Kidney (tissue), 14 donors: ENCODE data around the gene PCF11. TPM values are rescaled to one million over a fixed set of nuclear protein-coding genes. Genes with fewer than 3 reads are reported as not detected.
"Not testable (repeated sequence)": the region's sequence is repeated elsewhere in the genome, so short reads cannot be mapped to it uniquely, and the experiment has no call there.

Experiments
- DNase-seq, 5 donors: peaks; one replicate each; pipeline ENCODE4 v3.0.0-alpha.2; 2013 to 2020
- FAIRE-seq: peaks from 2 replicates; lab custom pipeline; 2012; peaks lifted over from hg19 to GRCh38; lab: Jason Lieb, UNC
- H3K27ac ChIP-seq, 2 donors: one replicate each; pipeline ENCODE4 v1.7.0; 2013; ENCODE audit warnings: low read depth in 2 of 2, low read length in 2 of 2, inconsistent platforms in 1 of 2
- H3K27me3 ChIP-seq: one replicate; pipeline ENCODE4 v1.7.1; 2013; ENCODE audit warnings: low read length, inconsistent platforms; ENCODE audit not compliant: control insufficient read depth, insufficient read depth
- H3K36me3 ChIP-seq, 3 donors: one replicate each; pipeline versions ENCODE4 v1.7.0 to v1.7.1; 2013; ENCODE audit warnings: low read length in 3 of 3, control low read depth in 1 of 3, inconsistent platforms in 1 of 3; ENCODE audit not compliant: insufficient read depth in 3 of 3, control insufficient read depth in 2 of 3
- H3K4me1 ChIP-seq, 3 donors: one replicate each; pipeline versions ENCODE4 v1.7.0 to v1.7.1; 2013; ENCODE audit warnings: low read length in 3 of 3, inconsistent platforms in 1 of 3, low read depth in 1 of 3; ENCODE audit not compliant: control insufficient read depth in 2 of 3, insufficient read depth in 2 of 3
- H3K4me3 ChIP-seq, 3 donors: one replicate each; pipeline versions ENCODE4 v1.7.0 to v1.8.1; 2013; ENCODE audit warnings: low read length in 3 of 3, control low read depth in 1 of 3, inconsistent platforms in 1 of 3
- H3K9ac ChIP-seq, 3 donors: one replicate each; pipeline versions ENCODE4 v1.7.0 to v1.7.1; 2013; ENCODE audit warnings: low read length in 3 of 3, control low read depth in 1 of 3, inconsistent platforms in 1 of 3
- H3K9me3 ChIP-seq, 3 donors: one replicate each; pipeline versions ENCODE4 v1.7.0 to v1.7.1; 2013; ENCODE audit warnings: low read length in 3 of 3, control low read depth in 1 of 3, inconsistent platforms in 1 of 3; ENCODE audit not compliant: control insufficient read depth in 2 of 3, insufficient read depth in 1 of 3
- intact Hi-C: fragments of 100-400 bp; cut with DNase I; formaldehyde crosslinking; loops from one replicate; pipeline ENCODE4 v1.11.1; 2022
- polyA plus RNA-seq: library from polyadenylated mRNA; stranded (reverse); fragments of 350-450 nt; fragmentation: Illumina TruSeq; extraction: RNeasy Lipid Tissue Mini Kit (QIAGEN cat#74804); gene quantifications from one replicate; pipeline ENCODE4 v1.2.3, GENCODE V29; 2014; ENCODE audit warnings: low read depth, low replicate concordance; ENCODE audit not compliant: insufficient read depth
- total RNA-seq: library from RNA; stranded (reverse); fragmentation: NEBNext Ultra II Directional; extraction: Animal tissue kit (Norgen Biotek cat#: 25700); gene quantifications from one replicate; pipeline ENCODE4 v1.2.1, GENCODE V29; 2021
- TF ChIP-seq, protein P1 (sequence below): IDR thresholded peaks from 3 replicates; pipeline ENCODE4 v1.5.1; 2012; ENCODE audit warnings: mild to moderate bottlenecking, moderate library complexity, borderline replicate concordance; ENCODE audit not compliant: insufficient read depth; ENCODE audit errors: extremely low read depth
- donor health status: control.
- donor health status: control.
- donor health status: control.
- donor health status: control.
- donor health status: control.
- donor health status: DM: yes; HTN: yes; CAD: no.
- donor health status: Normal renal cell carcinoma (clear cell type).

Gene PCF11
- total and polyA plus RNA-seq, 2 donors from 2014 or later = 19.3 to 61.2 TPM

DNA sequence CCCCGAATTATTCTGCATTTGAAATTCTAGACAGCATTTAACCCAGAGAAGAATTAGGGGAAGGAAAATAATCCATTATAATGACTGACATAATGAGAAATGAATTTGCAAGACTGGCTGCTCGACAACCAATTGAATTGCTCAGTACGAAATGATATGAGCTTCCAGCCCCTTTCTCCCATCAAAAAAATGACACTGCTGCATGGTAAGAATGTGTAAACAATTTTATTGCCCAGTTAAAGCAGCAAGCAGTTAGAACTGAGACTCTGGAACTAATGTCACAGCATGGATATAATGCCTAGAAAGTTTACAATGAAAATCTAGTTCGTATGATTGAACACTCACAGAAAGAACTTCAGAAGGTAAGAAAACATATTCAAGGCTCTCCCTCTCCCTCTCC, 24.7 kb upstream of the PCF11 start:
- no peaks in the 10 kb centered on the region for H3K36me3 ChIP-seq
- DNase-seq = no peak
- H3K9me3 ChIP-seq = no peaks in the 10 kb centered on the region
- FAIRE-seq = no peak
- no peak overlapping the region for H3K4me3 ChIP-seq
- no peak overlapping the region for H3K9ac ChIP-seq
- intact Hi-C loops = no loop called here
- no peak overlapping the region for H3K27ac ChIP-seq
- TF ChIP-seq, protein P1, sequence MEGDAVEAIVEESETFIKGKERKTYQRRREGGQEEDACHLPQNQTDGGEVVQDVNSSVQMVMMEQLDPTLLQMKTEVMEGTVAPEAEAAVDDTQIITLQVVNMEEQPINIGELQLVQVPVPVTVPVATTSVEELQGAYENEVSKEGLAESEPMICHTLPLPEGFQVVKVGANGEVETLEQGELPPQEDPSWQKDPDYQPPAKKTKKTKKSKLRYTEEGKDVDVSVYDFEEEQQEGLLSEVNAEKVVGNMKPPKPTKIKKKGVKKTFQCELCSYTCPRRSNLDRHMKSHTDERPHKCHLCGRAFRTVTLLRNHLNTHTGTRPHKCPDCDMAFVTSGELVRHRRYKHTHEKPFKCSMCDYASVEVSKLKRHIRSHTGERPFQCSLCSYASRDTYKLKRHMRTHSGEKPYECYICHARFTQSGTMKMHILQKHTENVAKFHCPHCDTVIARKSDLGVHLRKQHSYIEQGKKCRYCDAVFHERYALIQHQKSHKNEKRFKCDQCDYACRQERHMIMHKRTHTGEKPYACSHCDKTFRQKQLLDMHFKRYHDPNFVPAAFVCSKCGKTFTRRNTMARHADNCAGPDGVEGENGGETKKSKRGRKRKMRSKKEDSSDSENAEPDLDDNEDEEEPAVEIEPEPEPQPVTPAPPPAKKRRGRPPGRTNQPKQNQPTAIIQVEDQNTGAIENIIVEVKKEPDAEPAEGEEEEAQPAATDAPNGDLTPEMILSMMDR = no peak
- no peaks in the 10 kb centered on the region for H3K27me3 ChIP-seq
- H3K4me1 ChIP-seq = no peaks in the 10 kb centered on the region

DNA sequence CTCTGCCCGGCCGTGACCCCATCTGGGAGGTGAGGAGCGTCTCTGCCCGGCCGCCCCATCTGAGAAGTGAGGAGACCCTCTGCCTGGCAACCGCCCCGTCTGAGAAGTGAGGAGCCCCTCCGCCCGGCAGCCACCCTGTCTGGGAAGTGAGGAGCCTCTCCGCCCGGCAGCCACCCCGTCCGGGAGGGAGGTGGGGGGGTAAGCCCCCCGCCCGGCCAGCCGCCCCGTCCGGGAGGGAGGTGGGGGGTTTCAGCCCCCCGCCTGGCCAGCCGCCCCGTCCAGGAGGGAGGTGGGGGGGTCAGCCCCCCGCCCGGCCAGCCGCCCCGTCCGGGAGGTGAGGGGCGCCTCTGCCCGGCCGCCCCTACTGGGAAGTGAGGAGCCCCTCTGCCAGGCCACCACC, 23.7 kb upstream of the PCF11 start:
- H3K27me3 ChIP-seq, DNase-seq, H3K4me3 ChIP-seq, H3K36me3 ChIP-seq, H3K9ac ChIP-seq, H3K9me3 ChIP-seq, H3K27ac ChIP-seq, intact Hi-C loops, H3K4me1 ChIP-seq, FAIRE-seq: not testable (repeated sequence)

DNA sequence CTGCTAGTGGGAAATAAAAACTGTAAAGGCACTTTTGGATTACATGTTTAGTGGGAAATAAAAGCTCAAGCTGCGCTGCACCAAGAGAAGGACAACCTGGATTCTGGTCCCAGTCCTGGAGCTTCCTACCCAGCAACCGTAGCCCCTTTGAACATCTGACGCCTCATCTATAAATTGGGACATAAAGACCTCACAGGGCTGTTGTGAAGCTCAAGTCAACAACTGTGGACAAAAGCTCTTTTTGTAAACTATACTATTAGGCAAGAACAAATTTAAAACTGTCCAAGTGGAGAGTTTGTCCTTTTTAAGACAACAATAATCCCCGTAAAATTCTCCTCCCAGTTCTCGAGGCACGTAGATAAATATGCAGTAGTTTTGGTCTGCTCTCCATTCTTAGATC, 17.6 kb upstream of the PCF11 start:
- FAIRE-seq = no peak
- H3K9me3 ChIP-seq = no peaks in the 10 kb centered on the region
- H3K4me1 ChIP-seq = no peaks in the 10 kb centered on the region
- no peak overlapping the region for H3K27ac ChIP-seq
- H3K9ac ChIP-seq = no peak overlapping the region
- H3K4me3 ChIP-seq = no peak overlapping the region
- H3K27me3 ChIP-seq = no peaks in the 10 kb centered on the region
- intact Hi-C loops = no loop called here
- TF ChIP-seq, protein P1 = no peak
- no peaks in the 10 kb centered on the region for H3K36me3 ChIP-seq
- DNase-seq = no peak

DNA sequence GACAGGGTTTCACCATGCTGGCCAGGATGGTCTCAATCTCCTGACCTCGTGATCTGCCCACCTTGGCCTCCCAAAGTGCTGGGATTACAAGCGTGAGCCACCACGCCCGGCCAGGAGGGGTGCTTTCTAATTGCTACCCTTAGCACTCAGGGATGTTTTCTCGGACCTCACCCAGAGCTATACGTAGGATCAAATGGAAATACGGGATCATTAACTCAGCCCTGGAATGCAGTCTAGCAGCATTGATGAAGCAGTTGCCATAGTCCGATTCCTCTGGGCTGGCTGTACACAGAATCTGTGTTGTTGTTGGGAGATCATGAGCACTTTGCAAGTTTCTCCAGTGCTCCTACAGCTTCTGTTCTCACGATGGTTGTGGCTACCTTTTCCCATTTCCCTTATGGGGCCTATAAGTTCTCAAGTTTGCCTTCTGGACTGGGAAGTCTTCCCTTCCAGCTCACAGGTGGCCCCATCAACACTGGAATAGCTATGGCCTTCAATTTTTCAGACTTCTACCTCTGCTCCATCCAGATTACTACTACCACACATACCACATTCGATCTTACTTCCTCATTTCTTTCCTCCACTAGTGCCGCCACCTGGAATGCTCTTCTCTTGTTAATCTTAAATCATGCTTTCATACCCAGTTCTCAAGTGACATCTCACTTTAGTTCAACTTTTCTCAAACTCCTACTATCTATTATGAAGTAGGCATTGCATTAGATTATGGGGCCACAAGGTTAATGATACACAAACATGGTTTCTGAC, 16.1 kb upstream of the PCF11 start:
- intact Hi-C loops = no loop called here
- Histone ChIP-seq H3K4me1 (no peaks in the 10 kb centered on the region), H3K9ac (no peak overlapping the region), H3K27me3 (no peaks in the 10 kb centered on the region), H3K27ac (no peak overlapping the region), H3K4me3 (no peak overlapping the region), H3K36me3 (no peaks in the 10 kb centered on the region), H3K9me3 (no peaks in the 10 kb centered on the region)
- TF ChIP-seq, protein P1 = no peak
- FAIRE-seq (no peak), DNase-seq (peak in 2 of 5 donors; percentile 19 to 27)
